GM19452 (cell line): ENCODE results near the gene MTCL1.
"Not testable (repeated sequence)": the region's sequence is repeated elsewhere in the genome, so short reads cannot be mapped to it uniquely, and the experiment has no call there.

Experiments
- ATAC-seq: cut with Tn5 transposase; IDR thresholded peaks from one replicate; pipeline ENCODE4 v1.9.1; 2021; ENCODE audit not compliant: unreplicated experiment

Gene MTCL1

GRCh38 chr18:8741117-8741516 lies 35.8 kb downstream of the MTCL1 start:
- ATAC-seq, result no peak

- no peak for ATAC-seq
Measured at GRCh38 chr18:8741532-8741931, 36.2 kb downstream of the MTCL1 start.

GRCh38 chr18:8742387-8743361 lies 37.3 kb downstream of the MTCL1 start:
- no peak for ATAC-seq

GRCh38 chr18:8744038-8744437 lies 38.7 kb downstream of the MTCL1 start:
- no peak for ATAC-seq

GRCh38 chr18:8744656-8745055 lies 39.3 kb downstream of the MTCL1 start:
- ATAC-seq, result no peak

- ATAC-seq, result no peak
Measured at GRCh38 chr18:8745355-8746014, 40.1 kb downstream of the MTCL1 start.

GRCh38 chr18:8747440-8747937 lies 42.1 kb downstream of the MTCL1 start:
- ATAC-seq, result no peak

GRCh38 chr18:8749492-8749891 lies 44.1 kb downstream of the MTCL1 start:
- ATAC-seq, result no peak

- ATAC-seq, result no peak
Measured at GRCh38 chr18:8750954-8751415, 45.6 kb downstream of the MTCL1 start.

GRCh38 chr18:8751692-8752091 lies 46.3 kb downstream of the MTCL1 start:
- ATAC-seq, result no peak

- ATAC-seq, result no peak
Measured at GRCh38 chr18:8752329-8752728, 47.0 kb downstream of the MTCL1 start.

- ATAC-seq, result peak; percentile 68
Measured at GRCh38 chr18:8754995-8755960, 49.9 kb downstream of the MTCL1 start.

GRCh38 chr18:8756571-8756970 lies 51.2 kb downstream of the MTCL1 start:
- no peak for ATAC-seq

GRCh38 chr18:8757396-8757997 lies 52.1 kb downstream of the MTCL1 start:
- no peak for ATAC-seq

GRCh38 chr18:8758466-8758865 lies 53.1 kb downstream of the MTCL1 start:
- ATAC-seq, result no peak

- no peak for ATAC-seq
Measured at GRCh38 chr18:8760984-8761383, 55.6 kb downstream of the MTCL1 start.

- ATAC-seq, result not testable (repeated sequence)
Measured at GRCh38 chr18:8761535-8761934, 56.2 kb downstream of the MTCL1 start.

GRCh38 chr18:8762968-8763367 lies 57.6 kb downstream of the MTCL1 start:
- ATAC-seq, result no peak

- ATAC-seq, result no peak
Measured at GRCh38 chr18:8763611-8764010, 58.3 kb downstream of the MTCL1 start.

GRCh38 chr18:8765783-8766463 lies 60.6 kb downstream of the MTCL1 start:
- no peak for ATAC-seq
